AG09309 (cell line): ENCODE data around the gene TPST1.
"Not testable (repeated sequence)": the region's sequence is repeated elsewhere in the genome, so short reads cannot be mapped to it uniquely, and the experiment has no call there.

Experiments
- DNase-seq: peaks from one replicate; pipeline ENCODE4 v3.0.0-alpha.2; 2010; ENCODE audit warnings: low read depth
- H3K4me3 ChIP-seq: 2 replicates; pipeline ENCODE4 v1.5.1; 2011; ENCODE audit warnings: mild to moderate bottlenecking, low read depth, low read length, moderate library complexity; ENCODE audit not compliant: control insufficient read depth
- TF ChIP-seq, protein P1 (sequence below): IDR thresholded peaks from 2 replicates; pipeline ENCODE4 v1.5.1; 2011; ENCODE audit warnings: mild to moderate bottlenecking, low read depth, low read length, inconsistent platforms; ENCODE audit not compliant: insufficient read depth, control insufficient read depth; ENCODE audit errors: missing control alignments

The TPST1 gene

DNA sequence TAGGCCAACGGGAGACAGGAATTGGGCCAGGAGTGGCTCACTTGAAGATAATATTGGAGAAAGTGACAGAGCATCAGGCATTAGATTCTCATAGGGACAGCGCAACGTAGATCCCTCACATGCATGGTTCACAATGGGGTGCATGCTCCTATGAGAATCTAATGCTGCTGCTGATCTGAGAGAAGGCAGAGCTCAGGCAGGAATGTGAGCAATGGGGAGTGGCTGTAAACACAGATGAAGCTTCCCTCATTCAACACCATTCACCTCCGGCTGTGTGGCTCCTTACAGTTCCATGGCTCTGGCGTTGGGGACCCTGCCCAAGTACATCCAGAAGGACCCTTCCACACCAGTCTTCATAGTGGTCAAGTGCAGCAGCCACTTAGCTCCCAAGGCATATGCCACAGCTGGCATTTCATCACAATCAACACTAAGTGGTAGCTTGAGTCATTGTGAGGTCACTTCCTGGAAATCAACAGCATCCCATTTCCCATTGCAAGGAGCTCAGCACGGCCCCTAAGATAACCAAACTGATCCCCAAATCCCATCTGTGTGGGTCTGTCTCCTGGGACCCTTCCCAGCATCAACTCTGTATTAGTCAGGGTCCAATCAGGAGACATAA is 174.5 kb downstream of the TPST1 start:
- TF ChIP-seq, protein P1, sequence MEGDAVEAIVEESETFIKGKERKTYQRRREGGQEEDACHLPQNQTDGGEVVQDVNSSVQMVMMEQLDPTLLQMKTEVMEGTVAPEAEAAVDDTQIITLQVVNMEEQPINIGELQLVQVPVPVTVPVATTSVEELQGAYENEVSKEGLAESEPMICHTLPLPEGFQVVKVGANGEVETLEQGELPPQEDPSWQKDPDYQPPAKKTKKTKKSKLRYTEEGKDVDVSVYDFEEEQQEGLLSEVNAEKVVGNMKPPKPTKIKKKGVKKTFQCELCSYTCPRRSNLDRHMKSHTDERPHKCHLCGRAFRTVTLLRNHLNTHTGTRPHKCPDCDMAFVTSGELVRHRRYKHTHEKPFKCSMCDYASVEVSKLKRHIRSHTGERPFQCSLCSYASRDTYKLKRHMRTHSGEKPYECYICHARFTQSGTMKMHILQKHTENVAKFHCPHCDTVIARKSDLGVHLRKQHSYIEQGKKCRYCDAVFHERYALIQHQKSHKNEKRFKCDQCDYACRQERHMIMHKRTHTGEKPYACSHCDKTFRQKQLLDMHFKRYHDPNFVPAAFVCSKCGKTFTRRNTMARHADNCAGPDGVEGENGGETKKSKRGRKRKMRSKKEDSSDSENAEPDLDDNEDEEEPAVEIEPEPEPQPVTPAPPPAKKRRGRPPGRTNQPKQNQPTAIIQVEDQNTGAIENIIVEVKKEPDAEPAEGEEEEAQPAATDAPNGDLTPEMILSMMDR: no peak
- no peak for DNase-seq

DNA sequence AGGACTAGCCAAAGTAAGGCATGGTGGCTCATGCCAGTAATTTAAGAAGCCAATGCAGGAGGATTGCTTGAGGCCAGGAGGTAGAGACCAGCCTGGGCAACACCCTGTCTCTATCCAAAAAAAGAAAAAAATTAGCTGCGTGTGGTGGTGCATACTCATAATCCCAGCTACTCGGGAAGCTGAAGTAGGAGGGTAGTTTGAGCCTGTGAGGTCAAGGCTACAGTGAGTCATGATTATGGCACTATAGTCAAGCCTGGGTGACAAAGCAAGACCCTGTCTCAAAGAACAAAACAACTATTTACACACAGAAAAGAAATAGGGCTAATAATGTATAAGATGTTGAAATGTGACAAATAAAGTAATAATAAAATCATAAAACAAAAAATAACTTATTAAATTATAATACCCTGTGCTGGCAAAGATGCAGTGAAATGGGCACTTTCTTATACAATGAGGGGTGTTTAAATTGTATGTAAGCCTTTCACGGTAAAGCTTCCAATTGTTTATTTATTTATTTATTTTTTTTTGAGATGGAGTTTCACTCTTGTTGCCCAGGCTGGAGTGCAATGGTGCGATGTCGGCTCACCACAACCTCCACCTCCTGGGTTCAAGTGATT is 175.2 kb downstream of the TPST1 start:
- TF ChIP-seq, protein P1: no peak
- H3K4me3 ChIP-seq: no peak overlapping the region
- DNase-seq: no peak

More for the DNA sequence above, 174.5 kb downstream of the TPST1 start:
- H3K4me3 ChIP-seq: no peak overlapping the region

DNA sequence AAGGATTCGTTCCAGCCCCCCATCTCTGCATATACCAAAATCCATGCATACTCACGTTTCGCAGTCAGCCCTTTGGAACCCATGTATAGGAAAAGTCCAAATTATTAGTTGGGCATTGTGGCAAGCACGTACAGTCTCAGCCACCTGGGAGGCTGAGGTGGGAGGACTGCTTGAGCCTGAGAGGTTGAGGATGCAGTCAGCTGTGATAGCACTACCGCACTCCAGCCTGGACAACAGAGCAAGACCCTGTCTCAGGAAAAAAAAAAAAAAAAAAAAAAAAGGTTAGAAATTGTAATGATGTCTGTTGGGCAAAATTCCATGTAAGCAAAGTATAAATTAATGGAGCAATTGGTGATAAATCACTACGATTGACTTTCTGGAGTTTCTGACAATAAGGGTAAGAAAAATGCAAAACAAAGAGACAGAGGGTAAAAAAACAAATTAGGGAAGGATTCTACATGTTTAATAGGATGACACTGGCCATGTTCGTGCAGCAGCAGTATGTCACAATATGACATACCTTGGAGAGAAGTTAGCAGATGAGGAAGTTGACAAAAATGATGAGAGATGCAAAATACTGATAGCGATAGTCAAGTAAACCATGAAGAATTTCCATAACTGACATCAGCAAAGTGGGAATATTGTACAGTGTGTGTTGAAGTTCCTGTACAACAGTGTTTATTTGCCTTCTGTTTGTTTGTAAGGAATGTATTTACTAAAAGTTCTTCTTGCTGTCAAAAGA is 177.2 kb downstream of the TPST1 start:
- not testable (repeated sequence) for H3K4me3 ChIP-seq, DNase-seq

DNA sequence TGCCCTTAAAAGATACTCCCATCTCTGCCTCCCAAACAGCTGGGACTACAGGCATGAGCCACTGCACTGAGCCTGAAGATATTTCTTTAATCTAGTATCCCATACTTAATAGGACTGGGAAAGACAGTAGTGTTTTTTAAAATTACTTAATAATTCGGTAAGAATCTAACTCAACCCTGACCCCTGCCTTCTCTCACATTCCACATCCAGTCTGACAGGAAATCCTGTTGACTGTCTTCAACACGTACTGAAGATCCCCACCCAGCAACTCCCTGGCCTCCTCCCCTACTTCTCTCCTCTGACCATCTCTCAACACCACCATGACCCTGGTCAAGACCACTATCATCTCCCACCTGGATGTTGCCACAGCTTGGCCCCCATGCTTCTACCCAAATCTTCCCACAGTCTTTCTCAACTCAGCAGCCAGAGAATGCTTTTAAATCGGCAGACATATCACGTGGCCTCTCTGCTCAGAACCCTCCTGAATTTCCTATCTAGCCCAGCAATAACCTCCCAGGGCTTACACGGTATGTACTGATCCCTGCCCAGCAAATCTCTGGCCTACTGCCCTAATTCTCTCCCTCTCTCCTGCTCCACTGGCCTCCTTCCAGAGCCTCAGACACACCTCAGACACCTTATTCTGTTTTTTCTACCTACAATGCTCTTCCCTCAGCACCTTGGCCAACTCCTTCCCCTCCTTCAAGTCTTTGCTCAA is 180.2 kb downstream of the TPST1 start:
- DNase-seq, H3K4me3 ChIP-seq: not testable (repeated sequence)

DNA sequence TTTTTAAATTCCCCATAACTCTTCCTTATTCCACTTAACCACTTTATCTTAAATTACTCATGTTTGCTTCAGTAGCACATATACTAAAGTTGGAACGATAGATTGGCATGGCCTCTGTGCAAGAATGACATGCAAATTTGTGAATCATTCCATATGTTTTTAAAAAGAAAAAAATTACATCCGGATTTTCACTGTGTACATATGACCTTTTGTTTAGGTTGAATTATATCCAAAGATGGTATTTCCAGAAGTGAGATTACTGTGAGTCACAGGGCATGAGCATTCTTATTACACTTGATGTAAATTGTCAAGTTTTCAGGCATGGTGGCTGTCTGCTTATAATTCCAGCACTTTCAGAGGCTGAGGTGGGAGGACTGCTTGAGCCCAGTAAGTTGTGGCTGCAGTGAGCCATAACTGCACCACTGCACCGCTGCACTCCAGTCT is 190.0 kb downstream of the TPST1 start:
- H3K4me3 ChIP-seq, DNase-seq: not testable (repeated sequence)

DNA sequence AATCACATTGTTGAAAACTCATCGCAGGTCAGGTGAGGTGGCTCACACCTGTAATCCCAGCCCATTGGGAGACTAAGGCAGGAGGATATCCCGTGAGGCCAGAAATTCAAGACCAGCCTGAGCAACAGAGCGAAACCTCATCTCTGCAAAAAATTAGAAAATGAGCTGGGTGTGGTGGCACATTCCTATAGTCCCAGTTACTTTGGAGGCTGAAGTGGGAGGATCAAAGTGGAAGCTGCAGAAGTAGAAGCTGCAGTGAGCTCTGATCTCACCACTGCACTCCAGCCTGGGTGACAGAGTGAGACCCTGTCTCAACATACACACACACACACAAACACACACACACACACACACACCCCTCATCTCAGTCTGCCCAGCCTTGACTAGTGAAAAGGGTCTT is 190.9 kb downstream of the TPST1 start:
- not testable (repeated sequence) for H3K4me3 ChIP-seq, DNase-seq

DNA sequence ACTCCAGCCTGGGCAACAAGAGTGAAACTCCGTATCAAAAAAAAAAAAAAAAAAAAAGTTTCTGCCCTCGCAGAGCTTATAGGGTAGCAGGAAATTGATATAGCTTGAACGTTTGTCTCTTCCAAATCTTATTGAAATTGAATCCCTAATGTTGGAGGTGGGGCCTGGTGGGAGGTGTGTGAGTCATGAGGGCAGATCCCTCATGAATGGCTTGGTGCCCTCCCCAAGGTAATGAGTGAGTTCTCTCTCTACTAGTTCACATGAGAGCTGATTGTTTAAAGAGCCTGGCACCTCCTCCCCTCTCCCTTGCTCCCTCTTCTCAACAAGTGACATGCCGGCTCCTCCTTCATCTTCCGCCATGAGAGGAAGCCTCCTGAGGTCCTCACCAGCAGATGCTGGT is 193.7 kb downstream of the TPST1 start:
- not testable (repeated sequence) for H3K4me3 ChIP-seq, DNase-seq

DNA sequence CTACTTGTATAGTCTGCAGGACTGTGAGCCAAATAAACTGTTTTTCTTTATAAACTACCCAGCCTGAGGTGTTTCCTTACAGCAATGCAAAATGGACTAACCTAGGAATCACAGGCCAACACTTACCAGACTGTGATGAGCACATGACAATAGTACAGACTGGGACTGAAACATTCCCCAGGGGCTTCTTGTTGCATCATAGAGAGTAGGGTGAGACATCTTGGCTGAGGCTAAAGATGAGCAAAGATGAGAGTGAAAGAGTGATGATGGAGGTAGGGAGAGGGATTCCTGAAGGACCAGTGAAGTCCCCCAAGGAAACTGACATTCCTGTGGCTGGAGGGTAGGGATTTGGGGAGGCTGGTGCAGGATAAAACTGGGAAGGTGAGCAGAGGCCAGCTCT is 194.4 kb downstream of the TPST1 start:
- DNase-seq: no peak
- TF ChIP-seq, protein P1: no peak
- no peak overlapping the region for H3K4me3 ChIP-seq

DNA sequence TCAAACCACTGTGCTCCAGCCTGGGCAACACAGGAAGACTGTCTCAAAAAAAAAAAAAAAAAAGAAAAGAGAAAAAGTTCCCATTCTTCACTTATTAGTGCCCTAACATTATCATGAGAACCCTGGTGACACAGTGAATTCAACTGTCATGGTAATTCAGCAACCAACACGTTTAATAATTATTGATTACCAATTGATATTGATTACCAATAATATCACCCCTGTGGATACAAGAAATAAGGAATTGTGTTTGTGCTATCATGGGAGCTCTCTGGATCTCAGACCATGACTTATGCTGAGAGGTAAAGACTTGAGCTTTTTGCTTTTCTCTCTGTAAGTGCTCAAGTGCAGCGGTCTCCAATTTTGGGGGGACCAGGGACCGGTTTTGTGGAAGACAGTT is 195.3 kb downstream of the TPST1 start:
- no peak overlapping the region for H3K4me3 ChIP-seq
- no peak for DNase-seq
- TF ChIP-seq, protein P1: no peak

DNA sequence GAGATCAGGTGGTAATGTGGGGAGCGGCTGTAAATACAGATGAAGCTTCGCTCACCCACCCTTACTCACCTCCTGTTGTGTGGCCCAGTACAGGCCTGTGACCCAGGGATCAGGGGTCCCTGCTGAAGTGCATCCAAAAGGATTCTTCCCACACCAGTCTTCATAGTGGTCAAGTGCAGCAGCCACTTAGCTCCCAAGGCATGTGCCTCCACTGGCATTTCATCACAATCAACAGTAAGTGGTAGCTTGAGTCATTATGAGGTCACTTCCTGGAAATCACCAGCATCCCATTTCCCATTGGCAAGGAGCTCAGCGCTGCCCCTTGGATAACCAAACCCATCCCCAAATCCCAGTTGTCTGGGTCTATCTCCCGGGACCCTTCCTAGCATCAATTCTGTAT is 196.0 kb downstream of the TPST1 start:
- not testable (repeated sequence) for DNase-seq, H3K4me3 ChIP-seq

DNA sequence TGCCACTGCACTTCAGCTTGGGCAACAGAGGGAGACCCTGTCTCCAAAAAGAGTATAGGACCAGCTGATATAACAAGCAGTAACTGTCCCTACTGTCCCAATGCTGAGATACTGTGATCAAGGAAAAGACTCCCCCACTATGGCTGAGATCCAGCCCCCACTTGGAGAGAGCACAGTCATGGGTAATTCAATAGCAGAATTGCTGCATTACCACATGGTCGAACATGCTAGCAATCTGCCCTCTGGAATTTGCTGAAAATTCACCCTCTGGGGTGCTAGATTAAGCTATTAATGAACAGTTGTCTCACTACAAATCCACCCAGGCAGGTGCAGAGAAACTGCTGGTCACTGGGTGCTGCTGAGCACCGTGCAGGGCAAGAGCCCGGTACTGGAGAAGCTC is 196.8 kb downstream of the TPST1 start:
- not testable (repeated sequence) for H3K4me3 ChIP-seq, DNase-seq
